Dermis blood vessel endothelial cell (primary cell): Measurements from ENCODE around the gene RALGPS1. TPM values are rescaled to one million over a fixed set of nuclear protein-coding genes. Genes with fewer than 3 reads are reported as not detected.

Experiments used
- DNase-seq: peaks from one replicate; pipeline ENCODE4 v3.0.0; 2010
- total RNA-seq: library from RNA; depleted of rRNA; stranded (reverse); fragments of >200 nt; gene quantifications from 2 replicates; pipeline ENCODE4 v1.2.3, GENCODE V29; 2014

Gene RALGPS1
- total RNA-seq, 1 donor from 2014 or later: 3.1 TPM

DNA sequence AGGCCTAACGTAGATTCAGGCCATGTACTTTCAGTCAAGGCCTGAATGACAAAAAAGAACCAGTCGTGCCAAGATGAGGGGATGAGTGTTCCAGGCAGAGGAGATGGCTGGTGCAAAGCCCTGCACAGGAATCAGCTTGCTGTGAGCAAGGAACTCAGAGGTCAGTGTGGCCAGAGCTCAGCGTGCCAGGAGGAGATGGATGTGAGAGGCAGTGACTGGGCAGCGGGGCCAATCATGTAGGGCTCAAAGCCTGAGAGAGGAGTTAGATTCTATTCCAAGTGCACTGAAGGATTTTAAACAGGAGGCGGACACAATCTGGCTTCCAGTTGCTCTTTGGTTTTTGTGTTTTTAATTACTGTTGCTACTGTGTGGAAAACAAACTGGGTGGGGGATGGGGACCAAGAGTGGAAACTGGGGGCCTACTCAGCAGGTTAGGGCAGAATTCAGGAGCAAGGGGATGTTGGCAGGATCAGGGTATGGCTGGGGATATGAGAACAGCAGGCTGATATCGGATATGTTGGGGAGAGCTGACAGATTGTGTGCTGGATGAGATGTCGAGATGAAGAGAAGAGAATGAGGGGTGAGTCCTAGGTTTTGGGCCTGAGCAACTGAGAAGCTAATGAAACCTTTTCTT is 143.5 kb downstream of the RALGPS1 start:
- DNase-seq: no peak

DNA sequence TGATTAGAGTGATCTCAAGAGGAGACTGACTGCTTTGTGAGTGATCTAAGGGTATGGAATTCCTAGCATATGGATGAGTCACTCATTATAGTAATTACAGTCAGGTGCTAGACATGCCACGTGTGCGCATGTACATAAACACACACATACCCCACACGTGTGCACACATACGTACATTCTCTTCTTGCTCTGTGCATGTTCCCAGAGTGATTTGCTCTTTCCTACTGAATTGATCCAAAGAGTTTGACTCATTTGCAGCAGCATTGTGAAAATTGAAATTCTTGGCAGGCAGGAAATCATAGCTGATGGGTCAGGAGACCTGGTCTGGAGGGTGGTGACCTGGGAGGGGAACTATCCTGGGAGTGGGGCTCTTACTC is 144.1 kb downstream of the RALGPS1 start:
- DNase-seq: peak; percentile 26

DNA sequence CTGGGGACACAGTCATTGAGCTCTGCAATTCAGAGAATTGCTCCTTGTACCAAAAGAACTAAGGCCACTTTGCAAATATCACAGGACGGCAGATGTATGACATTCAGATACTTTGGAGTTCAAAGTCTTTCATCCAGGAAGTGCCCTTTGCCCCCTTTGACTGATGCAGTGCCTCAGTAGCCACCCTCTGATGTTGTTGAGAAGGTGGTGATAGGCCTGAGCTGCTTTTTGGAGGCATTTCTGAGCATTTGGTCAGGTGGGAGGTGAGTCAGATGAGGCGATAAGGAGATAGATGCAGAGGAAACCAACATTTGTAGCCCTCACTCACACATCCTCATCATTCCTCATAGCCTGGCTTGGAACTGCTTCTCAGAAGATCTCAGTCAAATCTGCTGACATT is 144.4 kb downstream of the RALGPS1 start:
- DNase-seq: no peak

DNA sequence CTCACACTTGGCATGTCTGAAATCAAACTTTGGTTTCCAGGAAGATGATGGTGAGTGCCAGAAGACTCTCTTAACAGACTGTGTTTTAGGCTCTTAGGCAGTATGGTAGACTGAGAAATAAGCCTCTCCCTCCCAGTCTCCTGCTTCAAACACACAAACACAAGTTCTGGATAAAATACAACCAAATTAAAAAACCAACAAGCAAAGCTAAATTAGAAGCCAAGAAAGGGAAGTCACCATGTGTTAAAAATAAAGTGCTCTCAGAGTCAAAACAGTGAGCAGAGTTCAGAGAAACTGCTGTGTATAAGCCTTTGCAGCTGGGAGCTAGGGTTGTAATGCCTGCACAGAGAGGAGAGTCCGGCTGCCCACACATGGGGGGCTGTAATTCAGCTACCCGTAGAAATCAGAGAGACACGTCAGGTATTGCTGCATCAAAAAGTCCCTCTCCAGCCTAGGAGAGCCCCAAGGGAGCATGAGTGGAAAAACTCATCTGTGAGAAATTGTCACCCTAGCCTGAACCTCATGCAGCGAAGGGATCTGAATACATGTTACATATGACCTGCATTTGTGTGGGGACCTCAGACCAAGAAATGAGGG is 145.3 kb downstream of the RALGPS1 start:
- no peak for DNase-seq

DNA sequence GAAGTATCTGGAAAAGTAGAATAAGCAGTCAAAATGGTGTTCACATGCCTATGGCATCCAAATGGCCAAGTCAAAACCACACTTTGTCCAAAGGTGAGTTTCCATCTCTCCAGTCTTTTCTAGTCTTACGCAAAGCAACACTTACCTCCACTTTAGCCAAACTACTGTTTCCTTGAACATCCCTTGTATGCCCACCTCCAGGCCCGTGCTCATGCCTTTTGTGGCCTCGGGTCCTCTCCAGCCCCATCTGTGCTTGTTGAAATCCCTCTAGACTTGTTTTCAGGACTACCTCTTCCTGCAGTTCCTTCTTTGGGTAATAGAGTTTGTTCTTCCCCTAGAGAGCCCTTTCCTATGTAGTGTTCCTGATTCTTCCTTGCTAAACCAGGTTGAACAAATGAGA is 146.8 kb downstream of the RALGPS1 start:
- DNase-seq: no peak

DNA sequence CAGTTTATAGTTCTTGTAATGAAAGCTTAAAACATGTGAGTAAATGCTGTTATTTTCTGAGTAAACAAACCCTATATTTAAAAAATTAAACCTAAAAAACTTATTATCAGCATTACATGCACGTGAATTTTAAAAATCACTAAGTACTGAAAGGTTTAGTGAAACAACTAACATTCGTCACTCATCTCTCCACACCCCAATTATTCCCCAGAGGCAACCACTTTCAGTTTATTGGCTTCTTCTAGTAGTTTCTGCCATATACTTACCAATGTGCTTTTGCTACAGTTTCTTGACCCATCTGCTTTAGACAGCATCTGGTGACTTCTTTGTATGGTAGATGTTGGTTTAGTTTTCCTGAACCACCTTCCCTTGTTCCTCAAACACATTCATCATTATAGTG is 149.8 kb downstream of the RALGPS1 start:
- DNase-seq: no peak

DNA sequence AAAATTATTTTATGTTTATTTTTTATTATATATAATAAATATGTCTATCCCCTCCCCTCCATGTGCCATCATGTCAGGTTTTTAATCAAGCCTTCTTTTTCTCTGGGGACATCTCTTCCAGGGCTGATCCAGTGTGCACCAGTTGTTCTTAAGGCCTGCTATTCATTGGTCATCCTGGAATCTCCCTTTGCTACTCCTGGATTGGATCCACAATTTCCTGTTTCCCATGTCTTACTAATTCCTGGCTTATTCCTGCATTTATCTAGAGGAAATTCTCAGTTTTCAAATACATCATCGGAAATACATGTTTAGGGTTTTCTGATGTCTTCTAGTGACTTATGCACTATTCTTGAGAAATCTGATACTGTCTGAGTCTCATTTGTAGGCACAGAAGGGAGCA is 151.0 kb downstream of the RALGPS1 start:
- DNase-seq: peak; percentile 88

DNA sequence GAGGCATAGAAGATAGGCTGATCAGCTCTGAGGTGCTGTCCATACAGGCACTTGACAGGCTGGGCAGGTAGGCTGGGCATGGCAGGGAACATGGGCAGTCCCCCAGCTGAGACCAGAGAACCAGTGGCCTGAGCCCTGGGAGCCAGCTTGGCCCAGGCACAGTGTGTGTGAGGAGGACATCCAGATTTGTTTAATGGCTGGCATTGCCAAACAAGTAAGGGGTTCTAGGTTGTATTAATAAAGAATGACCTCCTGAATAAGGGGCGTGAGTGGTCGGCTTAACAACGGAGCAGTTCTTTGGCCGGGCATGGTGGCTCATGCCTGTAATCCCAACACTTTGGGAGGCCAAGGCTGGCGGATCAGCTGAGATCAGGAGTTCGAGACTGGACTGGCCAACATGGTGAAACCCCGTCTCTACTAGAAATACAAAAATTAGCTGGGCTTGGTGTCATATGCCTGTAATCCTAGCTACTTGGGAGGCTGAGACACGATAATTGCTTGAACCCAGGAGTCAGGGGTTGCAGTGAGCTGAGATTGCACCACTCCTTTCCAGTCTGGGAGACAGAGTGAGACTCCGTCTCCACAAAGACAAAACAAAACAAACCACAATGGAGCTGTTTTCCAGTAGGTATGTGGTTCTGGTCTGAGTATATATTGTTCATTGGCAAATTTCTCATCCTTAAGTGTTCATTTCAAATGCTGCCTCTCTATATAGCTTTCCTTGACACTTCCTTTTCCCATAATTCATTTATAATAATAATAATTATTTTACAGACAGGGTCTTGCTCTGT is 151.7 kb downstream of the RALGPS1 start:
- DNase-seq: no peak

DNA sequence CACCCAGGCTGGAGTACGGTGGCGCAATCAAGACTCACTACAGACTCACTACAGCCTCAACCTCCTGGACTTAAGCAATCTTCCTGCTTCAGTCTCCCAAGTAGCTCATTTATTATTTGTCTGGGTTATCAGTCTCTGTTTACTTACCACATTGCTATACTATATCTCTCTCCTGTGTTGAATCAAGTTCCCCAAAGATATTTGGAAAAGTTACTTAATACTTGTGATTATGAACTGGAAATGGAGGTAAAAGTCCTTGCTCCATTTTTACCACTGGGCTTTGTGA is 152.2 kb downstream of the RALGPS1 start:
- DNase-seq: no peak

DNA sequence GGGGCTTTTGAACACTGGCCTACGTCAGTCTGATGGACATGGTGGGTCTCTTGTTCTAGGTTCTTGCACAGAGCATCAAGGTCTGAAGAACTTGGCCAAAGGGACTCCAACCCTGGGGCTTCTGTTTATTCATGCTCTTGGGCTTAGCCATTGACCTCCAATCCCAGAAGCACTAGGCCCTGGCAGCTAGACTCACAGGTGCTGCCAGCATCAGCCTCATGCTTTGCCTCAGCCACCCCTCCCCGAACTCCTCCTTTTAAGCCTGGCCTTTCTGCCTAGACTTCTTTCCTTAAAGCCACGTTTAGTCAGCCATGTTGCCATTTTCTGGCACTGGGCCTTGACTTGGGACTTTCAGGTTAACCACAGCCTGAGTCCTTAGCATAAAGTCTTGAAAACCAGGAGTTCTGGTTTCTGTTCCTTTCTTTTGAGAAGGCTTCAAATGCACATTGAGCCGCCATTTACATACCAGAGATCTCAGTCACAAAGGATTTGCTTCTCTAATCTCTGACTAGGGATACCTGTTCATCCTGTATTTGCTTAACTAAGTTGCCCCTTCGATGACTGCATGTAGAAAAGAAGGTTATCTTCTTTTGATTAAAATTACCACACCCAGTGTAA is 153.1 kb downstream of the RALGPS1 start:
- no peak for DNase-seq

DNA sequence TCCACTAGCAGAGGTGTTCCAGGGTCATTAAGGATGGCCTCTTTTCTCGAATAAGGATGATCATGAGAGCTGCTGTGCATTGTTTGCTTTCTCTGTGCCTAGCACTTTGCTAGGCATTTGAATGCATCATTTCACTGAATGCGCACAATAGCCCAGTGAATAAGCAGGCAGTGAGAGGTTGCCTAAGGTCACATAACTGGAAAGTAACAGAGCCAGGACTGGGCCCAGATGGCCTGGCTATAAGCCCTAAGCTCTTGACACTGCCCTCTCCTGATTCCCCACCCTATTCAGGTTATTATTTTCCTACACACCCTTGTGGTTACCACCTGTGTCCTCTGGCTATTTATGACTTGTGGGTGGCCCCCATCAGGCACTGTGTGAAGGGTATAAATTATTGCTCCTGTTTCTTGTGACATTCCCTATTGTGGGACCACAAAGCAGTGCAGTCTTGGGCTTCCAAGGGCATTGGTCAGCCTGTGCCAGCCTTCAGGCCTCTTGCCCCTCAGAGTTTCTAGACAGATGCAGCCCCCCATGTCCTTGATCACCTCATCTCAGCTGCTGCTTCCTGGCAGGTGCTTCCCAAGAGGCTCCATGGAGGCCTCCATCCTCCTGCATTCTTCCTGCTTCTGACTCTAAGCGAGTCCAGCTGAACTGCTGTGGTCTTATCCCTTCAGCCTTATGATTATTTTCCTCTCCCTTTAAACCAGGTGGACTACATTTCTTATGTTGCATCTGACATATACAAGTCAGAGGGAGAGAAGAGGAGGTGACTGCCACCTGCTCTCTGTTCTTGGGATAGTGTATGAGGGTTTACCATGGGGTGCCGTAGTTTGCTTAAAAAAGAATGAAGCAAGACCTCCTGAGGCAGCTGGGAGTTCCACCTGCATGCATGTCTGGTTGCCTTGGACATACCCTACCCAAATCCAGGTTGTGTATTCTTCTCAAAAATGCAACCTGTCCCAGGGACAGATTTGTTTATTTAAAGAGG is 160.3 kb downstream of the RALGPS1 start:
- peak; percentile 73 for DNase-seq

DNA sequence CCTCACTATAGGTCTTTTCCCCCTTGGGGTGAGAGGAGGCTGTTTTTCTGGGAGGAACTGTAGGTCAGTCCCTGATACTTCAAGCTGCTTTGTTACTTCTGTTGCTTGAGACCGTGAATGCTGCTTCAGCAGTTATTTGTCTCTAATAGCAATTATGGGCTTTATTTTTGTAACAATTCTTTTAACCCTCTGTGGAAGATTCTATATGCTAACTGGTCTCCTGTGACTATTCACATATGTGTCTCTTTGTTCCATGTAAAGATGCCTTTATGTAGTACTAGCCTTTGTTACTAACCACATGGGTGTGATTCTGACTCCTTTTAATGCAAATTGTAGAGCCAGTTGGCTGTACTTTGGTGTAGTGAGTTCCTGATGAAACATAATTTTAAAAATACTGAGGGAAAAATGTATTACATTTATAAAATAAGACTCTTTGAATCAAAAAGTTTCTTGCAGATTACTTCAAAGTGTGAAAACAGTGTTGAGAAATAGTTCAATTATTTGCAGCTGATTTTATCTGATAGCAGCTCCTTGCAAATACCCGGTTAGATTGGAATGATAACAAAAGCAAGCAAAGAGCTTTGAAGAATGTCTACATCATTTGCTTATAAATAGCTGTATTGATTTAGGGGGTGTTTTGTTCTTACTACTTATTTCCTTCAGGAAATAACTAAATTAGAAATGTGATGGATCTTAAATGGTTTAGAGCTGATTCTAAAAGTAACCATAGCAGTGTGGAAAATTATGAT is 161.2 kb downstream of the RALGPS1 start:
- DNase-seq: peak; percentile 12

DNA sequence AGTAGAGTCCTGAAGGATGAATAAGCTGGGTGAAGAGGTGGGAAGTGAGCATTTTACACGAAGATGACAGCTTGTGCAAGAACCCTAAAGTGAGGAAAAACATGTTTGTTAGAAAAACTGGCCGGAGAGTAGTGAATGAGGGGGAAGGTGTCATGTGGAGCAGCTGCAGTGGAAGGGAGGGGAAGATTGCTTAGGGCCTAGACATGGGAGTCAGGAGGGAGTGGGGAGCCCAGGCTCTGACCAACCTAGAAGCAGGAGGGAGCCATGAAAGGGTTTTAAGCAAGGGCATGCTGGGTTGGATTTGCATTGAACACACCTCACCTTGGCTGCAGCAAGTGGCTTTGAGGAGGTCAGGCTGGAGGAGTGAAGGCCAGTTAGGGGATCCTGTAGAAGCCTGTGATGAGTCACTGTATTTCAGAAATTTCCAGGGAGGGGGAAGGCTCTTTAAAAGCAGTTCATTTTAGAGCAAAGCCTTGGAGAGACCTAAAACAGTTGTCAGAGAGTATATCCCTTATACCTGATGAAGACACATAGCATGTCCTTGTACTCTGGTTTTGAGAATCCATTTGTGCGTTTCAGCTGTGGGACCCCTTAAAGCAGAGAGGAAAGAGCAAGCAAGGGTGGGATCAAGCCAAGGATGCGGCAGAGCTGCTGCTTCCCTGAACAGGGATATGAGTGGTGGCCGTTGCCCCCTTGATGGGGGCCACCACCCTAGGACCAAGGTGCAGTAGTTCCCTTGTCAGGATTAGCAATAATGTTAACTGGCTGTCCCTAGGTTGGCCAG is 162.5 kb downstream of the RALGPS1 start:
- DNase-seq: peak; percentile 21

DNA sequence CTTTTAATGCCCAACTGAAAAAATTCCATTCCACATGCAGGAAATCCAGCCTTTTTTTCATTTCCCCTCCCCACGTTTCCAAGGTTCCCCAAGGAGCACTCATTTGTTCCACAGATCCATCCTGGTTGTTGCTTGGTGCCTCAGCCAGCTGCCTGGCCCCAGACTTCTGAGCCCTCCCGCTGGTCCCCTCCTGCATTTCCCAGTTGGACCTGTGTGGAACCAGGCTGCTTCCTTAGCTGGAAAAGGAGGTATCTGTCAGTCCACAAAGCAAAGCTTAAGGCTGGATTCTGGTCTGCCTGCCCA is 163.0 kb downstream of the RALGPS1 start:
- DNase-seq: peak; percentile 68

DNA sequence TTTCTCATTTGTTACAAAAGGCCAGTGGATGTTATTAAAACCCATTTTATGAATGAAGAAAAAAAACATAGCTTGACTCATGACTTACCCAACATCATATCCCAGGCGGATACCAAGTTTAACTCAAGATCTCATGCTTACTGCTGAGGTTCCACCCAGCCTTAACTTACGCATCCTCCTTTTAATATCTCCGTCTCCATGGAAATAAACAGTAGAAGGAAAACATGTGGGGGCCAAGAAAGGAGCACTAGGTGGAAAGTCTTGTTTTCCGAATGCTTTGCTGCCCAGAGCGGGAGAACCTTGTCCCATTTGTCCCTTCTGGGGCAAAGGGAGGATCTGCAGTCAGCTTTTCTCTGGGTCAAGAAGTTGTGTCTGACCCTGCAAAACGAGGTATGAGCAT is 163.8 kb downstream of the RALGPS1 start:
- no peak for DNase-seq

DNA sequence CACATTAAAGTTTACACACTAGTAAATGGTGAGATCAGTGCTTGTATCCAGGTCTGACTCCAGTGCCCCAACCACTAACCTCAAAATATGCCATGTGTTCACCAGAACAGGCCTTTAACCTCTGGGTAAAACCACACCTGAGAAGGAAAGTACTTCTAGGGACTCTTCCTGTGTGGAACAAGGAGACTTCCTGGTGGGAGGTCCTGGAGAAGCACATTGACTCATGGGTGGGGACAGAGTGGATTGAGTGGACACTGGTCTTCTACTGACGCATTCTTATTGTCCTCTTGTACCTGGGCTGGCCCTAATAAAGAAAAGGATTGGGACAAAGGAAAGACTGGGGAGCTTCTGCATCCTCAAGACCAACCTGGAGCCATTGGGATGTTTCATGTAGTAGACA is 164.4 kb downstream of the RALGPS1 start:
- no peak for DNase-seq

DNA sequence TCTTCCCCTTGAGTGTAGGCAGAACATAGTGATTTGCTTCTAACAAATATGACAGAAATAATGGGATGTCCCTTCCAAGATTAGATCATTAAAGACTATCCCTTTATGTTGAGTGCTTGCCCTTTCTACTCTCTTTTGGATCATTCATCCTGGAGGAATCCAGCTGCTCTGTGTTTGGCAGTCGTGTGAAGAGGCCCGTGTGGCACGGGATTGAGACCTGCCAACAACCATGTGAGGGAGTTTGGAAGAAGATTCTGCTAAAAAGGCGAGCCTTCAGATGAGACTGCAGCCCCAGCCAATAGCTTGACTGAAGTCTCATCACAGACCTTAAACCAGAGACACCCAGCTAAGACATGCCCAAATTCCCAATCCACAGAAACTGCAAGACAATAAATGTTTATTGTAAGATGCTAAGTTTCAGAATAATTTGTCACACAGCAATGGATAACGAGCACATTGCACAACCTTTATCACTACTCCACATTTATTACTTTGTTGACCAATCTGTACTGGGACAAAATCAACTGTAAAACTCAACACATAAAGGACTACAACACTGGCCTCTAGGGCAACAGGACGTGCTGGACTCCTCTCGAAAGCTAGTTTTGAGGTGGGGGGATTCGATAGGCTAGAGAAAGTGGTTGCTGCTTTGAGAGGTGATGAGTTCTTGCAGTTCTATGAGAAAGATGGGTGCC is 165.0 kb downstream of the RALGPS1 start:
- DNase-seq: no peak

DNA sequence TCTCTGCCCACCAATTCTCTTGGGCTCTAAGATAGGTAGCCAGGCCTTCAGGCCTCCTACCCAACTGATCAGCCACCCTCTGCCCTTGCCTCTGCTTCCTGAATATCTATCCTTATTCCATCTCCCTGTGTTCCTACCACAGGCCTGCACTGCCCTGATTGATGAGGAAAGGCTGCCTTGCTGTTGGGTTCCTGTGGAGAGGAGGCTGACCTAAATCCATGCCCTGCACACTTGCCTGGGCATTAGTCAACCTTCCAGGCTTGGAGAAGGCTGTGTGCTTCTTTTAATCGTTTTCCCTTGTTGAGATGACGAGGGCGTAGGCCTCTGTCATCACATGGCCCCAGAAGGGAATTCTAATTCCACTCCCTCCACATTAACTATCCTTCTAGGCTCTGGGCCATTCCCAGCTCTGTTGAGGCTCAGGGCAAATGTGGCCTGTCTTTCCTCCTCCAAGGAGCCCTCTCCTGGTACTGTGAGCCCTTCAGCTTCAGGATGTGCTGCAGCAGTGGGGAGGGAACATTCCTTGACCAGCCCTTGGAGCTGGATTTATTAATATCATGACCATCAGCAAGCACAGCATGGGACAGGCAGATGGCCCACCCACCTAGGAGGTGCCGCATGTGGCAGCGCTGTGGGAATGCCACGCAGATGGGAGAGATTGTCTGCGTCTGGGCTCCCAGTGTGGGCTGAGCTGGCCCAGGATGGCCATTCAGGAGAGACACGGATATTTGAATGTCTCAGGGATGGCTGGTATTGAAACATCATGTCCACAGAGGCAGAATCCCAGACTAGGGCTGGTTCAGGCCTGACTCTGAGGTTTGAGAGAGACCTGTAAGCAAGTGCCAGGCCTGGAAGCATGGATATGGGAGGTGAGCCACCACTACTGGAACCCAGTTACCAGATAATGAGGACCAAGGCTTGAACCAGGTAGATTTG is 166.9 kb downstream of the RALGPS1 start:
- DNase-seq: no peak
